Heart left ventricle (tissue), 13 donors: ENCODE results near the gene CHEK2.

Experiments
- POLR2A ChIP-seq, 2 donors: fragments of 450-650 bp; IDR thresholded peaks; one replicate each; pipeline ENCODE4 v1.6.1; 2017; ENCODE audit warnings: antibody characterized with exemption in 2 of 2, mild to moderate bottlenecking in 2 of 2, moderate library complexity in 2 of 2
- TF ChIP-seq, protein P1 (sequence below), 12 donors: fragments of 200-600 bp; sonication (generic) in 4 of 12; IDR thresholded peaks; one replicate each; pipeline versions ENCODE4 v1.5.0 to v1.8.0; 2018 to 2022; ENCODE audit warnings: antibody characterized with exemption in 12 of 12, mild to moderate bottlenecking in 5 of 12
- donor health status: ischemic (EF 13 %, LVEDD 7.1; RV severe dilation, severe dysfunction).
- donor health status: DM: no; HTN: yes; CAD: no.
- donor health status: DM: no; HTN: no; CAD: no.
- donor health status: ischemic (EF 25% LVEDD 6.9; RV normal size, moderate dysfunction).
- donor health status: ischemic (EF 25% LVEDD 5.7; RV mildly dilated, moderate dysfunction).
- donor health status: ischemic (EF 35%, LVEDD 5.7; RV mildly dilated, moderate dysfunction).
- donor health status: nonischemic (EF 11% LVEDD 7.7; RV severe dilation, severe dysfunction).
- donor health status: DM: yes; HTN: yes; CAD: no.
- donor health status: PGD.
- donor health status: ischemic (EF 29% LVEDD 5.4; RV normal size, mild dysfunction).
- donor health status: nonischemic (EF 23%, LVEDD 6.1; RV moderate dilation, normal function).

DNA sequence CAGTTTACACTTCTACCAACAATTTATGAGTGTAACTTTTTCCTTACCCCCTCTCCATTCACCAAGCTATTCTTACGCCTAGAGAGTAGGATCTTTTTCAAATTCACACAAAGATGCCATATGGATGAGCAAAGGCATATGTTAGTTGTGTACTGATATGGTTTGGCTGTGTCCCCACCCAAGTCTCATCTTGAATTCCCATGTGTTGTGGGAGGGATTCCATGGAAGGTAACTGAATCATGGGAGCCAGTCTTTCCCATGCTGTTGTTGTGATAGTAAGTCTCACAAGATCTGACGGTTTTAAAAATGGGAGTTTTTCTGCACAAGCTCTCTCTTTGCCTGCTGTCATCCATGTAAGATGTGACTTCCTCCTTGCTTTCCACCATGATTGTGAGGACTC, 102.3 kb downstream of the CHEK2 start:
- no peak for TF ChIP-seq POLR2A (IDR thresholded peaks at IDR 0.05)
- TF ChIP-seq, protein P1, sequence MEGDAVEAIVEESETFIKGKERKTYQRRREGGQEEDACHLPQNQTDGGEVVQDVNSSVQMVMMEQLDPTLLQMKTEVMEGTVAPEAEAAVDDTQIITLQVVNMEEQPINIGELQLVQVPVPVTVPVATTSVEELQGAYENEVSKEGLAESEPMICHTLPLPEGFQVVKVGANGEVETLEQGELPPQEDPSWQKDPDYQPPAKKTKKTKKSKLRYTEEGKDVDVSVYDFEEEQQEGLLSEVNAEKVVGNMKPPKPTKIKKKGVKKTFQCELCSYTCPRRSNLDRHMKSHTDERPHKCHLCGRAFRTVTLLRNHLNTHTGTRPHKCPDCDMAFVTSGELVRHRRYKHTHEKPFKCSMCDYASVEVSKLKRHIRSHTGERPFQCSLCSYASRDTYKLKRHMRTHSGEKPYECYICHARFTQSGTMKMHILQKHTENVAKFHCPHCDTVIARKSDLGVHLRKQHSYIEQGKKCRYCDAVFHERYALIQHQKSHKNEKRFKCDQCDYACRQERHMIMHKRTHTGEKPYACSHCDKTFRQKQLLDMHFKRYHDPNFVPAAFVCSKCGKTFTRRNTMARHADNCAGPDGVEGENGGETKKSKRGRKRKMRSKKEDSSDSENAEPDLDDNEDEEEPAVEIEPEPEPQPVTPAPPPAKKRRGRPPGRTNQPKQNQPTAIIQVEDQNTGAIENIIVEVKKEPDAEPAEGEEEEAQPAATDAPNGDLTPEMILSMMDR (IDR thresholded peaks at IDR 0.05): no peak
